DMS 273 treated with DMSO at 0.1 percent for 48 hours (cell line): ENCODE results near the gene TUBGCP3.
A peak's percentile ranks its signal among the peaks of the same experiment; 100 is the strongest.

Experiments
- DNase-seq: peaks from one replicate; lab custom pipeline; 2025; lab: John Stamatoyannopoulos, UW

TUBGCP3 gene

DNA sequence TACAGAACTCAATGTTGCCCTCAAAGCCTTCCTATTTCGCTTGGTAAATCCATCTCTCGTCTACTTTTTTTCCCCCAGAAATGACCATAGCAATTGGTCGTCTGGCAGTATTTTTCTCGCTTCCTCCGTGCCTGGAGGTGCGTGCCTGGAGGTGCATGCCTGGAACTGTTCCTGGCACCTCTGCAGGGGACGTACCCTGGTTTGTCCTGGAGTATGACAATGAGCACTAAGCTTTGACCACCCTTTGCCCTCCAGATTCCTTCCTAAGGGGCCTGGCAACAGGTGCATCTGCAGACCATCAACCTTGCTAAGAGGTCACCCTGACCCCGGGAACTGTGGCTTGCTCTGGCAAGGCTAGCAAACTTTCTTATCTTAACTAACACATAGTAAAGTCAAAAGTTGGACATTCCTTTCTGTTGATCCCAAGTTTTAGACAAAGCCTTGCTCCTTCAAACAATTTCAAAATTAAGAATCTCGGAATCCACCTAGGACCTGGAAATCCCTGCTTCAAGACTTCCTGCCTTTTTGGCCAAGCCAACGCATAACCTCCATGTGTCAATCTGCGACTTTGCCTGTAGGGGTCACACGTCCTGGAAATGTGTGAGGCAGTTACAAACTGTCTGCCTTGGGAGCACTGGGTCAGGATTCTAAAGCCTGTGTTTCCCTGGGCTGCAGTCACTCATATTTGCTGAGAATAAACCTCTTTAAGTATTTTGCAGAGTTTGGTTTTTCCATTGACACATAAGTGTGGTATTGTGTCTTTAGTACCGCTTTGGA, 28.8 kb upstream of the TUBGCP3 start:
- no peak for DNase-seq

GRCh38 chr13:112615391-112615790, 27.4 kb upstream of the TUBGCP3 start:
- no peak for DNase-seq

- no peak for DNase-seq
Measured at GRCh38 chr13:112614835-112615234, 26.9 kb upstream of the TUBGCP3 start.

DNA sequence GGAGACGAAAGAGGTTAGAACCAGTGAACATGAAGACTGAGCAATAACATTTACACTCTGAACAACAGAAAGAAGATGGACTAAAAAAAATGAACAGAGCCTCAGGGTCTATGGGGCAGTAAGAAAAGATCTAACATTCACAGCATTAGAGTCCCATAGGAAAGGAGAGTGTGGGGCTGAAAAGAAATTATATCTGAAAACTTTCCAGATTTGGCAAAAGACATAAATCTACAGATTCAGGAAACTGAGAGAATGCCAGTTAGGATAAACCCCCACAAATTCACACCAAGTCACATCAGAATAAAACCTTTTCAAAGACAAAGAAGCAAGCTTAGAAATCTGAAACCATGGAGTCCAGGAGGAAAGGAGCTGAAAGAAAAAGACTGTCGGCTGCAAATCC, 20.3 kb upstream of the TUBGCP3 start:
- no peak for DNase-seq

GRCh38 chr13:112606109-112607001, 18.4 kb upstream of the TUBGCP3 start:
- DNase-seq, result peak; percentile 55

DNA sequence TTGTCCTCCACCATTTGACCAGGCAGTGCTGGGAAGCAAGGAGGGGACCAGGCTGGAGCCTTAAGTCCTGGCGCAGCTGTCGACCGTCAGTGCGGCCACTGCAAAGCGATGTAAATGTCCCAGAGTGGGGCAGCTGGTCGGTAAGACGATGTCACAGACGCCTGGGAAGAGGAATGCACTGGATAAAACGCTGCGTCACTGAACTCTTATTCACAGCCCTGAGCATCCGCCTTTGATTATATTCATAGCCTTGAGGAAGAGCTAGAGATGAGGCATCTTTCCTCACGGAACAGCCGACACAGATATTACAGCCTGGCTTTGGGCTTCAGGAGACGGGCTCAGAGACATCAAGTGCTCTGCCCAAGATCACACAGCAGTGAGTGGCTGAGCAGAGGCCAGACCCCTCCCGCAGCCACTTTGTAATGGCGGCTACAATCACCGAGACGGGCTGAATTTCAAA, 17.6 kb upstream of the TUBGCP3 start:
- no peak for DNase-seq

DNA sequence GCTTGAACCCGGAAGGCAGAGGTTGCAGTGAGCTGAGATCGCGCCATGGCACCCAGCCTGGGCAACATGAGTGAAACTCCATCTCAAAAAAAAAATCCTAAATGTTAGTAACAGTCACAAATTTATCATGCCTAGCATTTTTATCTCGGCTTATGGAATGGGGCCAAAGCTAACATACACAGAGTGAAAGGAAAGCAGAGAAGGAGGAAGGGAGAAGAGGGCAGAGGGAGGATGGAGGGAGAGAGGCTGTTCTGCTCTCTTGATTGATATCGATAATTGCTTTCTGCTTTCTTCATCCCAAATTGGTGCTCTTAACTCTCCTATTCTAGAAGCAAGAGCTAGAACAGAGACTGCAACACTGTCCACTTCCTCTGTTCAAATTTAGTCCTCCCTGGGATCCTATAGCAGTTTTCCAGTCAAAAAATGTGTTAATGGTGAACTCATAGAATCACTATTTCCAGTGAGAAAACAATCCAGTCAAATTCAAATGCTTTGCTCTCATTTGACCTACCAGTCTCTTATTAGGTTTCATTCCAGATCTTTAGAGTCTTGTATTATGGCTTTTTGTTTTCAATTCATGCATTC, 15.8 kb upstream of the TUBGCP3 start:
- DNase-seq, result no peak

- no peak for DNase-seq
Measured at GRCh38 chr13:112602189-112602588, 14.2 kb upstream of the TUBGCP3 start.

DNA sequence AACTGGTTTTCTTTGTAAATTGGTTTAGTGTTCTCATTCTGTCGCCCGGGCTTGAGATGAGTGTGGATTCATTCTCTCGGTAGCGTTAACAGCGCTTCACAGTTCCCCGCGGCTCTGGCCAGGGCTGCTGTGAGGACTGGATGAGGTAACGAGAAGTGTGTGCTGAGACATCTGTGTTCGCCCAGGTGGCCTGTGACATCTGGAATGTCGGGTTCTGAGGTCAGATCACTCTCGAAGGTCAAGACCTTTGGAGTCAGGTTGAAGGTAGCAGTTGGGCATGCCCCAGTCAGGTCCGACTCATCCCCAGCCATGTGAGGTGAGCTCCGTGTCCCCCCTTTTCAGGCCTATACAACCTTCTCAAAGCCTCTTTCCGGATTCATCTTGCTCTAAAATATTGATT, 13.4 kb upstream of the TUBGCP3 start:
- DNase-seq, result no peak

- DNase-seq, result no peak
Measured at GRCh38 chr13:112596235-112596634, 8.3 kb upstream of the TUBGCP3 start.

GRCh38 chr13:112592647-112593046, 4.7 kb upstream of the TUBGCP3 start:
- no peak for DNase-seq

DNA sequence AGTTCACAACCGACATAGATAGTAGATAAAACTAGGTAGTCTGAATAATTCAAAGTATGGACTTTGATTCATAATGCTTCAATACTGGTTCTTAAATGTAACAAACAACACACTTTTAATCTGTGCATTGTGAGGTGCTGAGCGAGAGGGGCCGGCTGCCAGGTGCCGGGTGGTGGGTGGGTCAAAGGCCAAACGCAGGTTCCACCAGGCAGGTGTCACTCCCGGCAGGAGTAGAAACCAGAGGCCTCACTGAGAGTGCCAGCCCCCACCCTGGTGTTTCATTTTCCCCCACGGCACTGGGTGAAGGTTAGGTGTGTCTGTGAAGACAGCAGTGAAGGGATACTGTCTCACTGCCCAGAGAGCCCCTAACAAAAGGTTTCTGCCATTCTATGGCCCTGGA, 4.2 kb upstream of the TUBGCP3 start:
- no peak for DNase-seq

GRCh38 chr13:112588490-112589297, 741 bp upstream of the TUBGCP3 start:
- no peak for DNase-seq

GRCh38 chr13:112587212-112587763, 665 bp downstream of the TUBGCP3 start:
- DNase-seq, result no peak

DNA sequence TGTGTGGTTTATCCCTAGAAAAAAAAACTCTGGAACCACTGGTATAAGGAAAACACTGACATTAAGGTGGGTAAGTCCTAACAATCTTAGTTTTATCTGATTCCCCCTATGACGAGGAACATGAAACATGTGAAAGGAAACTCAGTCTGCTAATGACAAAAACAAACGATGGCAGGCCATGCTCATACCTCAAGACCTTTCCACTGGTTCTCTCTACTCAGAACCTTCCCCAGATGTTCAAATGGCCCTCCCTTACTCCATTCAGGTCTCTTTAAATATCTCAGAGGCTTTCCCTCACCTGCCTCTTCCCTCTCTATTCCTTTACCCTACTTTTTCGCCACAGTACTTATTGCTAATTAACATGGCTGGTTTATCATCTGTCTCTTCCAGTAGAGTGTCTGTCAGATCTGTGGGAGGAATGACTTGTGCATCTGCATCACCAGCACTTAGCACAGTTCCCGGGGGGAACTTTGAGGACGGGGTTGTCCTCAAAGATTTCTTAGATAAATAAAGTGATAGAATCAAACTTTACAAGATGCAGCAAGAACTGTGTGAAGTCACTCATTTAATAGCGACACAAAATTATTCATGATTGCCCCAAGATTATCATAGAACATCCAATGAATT, 1.5 kb downstream of the TUBGCP3 start:
- no peak for DNase-seq

GRCh38 chr13:112583592-112584277, 4.2 kb downstream of the TUBGCP3 start:
- no peak for DNase-seq

GRCh38 chr13:112582263-112582662, 5.7 kb downstream of the TUBGCP3 start:
- no peak for DNase-seq

- DNase-seq, result no peak
Measured at GRCh38 chr13:112580912-112581311, 7.0 kb downstream of the TUBGCP3 start.

DNA sequence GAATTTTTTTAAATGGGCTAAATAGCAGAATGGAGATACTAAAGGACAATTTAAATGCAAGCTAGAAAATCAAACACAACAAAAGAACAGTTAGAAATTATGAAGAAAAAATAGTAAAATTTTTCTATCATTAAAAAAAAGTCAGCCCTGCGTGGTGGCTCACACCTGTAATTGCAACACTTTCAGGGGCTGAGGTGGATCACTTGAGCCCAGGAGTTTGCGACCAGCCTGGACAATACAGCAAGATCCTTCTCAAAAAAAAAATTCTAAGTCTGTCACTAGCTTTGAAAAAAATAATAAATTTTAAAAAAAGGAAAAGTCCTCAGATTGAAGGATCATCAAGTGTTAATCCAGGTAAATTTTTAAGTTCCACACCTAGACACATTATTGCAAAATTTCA, 7.7 kb downstream of the TUBGCP3 start:
- no peak for DNase-seq

- DNase-seq, result no peak
Measured at GRCh38 chr13:112579310-112579843, 8.6 kb downstream of the TUBGCP3 start.
